Panc1 (cell line): ENCODE results near the gene TAAR5. TPM values are rescaled to one million over a fixed set of nuclear protein-coding genes. Genes with fewer than 3 reads are reported as not detected.

Experiments
- ATAC-seq: fragments of 200-7000 bp; cut with Tn5 transposase; 2 replicates; pipeline ENCODE4 v1.9.1; 2020; ENCODE audit warnings: mild to moderate bottlenecking, moderate library complexity
- BruUV-seq: library from RNA; stranded (reverse); fragments of 400-500 nt; replicated peaks from 2 replicates; lab custom pipeline; 2021; lab: Mats Ljungman, UMichigan
- CTCF ChIA-PET: fragments of 300-600 bp; sonication (Branson Sonifier 250); formaldehyde crosslinking; loops from one replicate; lab custom pipeline; 2022; ENCODE audit warnings: antibody characterized with exemption; lab: Charles Lee
- POLR2A ChIA-PET: fragments of 300-600 bp; sonication (Branson Sonifier 250); formaldehyde crosslinking; loops from one replicate; lab custom pipeline; 2022; ENCODE audit warnings: antibody characterized with exemption; lab: Charles Lee
- DNase-seq: peaks from one replicate; pipeline ENCODE4 v3.0.0-alpha.2; 2010; ENCODE audit warnings: low read depth, low spot score
- H3K27ac ChIP-seq: 2 replicates; pipeline ENCODE4 v1.5.1; 2011; ENCODE audit warnings: mild to moderate bottlenecking, low read length, inconsistent platforms
- H3K27me3 ChIP-seq: fragments of 200-500 bp; sonication (Bioruptor generic); 2 replicates; pipeline ENCODE4 v1.6.0; 2014; ENCODE audit warnings: low read length, inconsistent platforms; ENCODE audit not compliant: control insufficient read depth, insufficient read depth
- H3K36me3 ChIP-seq: fragments of 200-500 bp; sonication (Bioruptor generic); 2 replicates; pipeline ENCODE4 v1.5.1; 2014; ENCODE audit warnings: inconsistent platforms, mild to moderate bottlenecking, low read length, moderate library complexity; ENCODE audit not compliant: control insufficient read depth, insufficient read depth
- H3K4me1 ChIP-seq: 2 replicates; pipeline ENCODE4 v1.5.1; 2011; ENCODE audit warnings: inconsistent platforms, mild to moderate bottlenecking, low read length, moderate library complexity; ENCODE audit not compliant: control insufficient read depth, insufficient read depth
- H3K4me3 ChIP-seq, 2 experiments: 2 replicates each; pipeline ENCODE4 v1.5.1; 2011 to 2012; ENCODE audit warnings: low read depth in 2 of 2, low read length in 2 of 2, mild to moderate bottlenecking in 2 of 2, inconsistent platforms in 1 of 2, moderate library complexity in 1 of 2
- H3K9me3 ChIP-seq: fragments of 200-500 bp; sonication (Bioruptor generic); 2 replicates; pipeline ENCODE4 v1.5.1; 2014; ENCODE audit warnings: low read depth, mild to moderate bottlenecking, inconsistent platforms, low read length, moderate library complexity; ENCODE audit not compliant: control insufficient read depth, insufficient read depth
- CTCF ChIP-seq: fragments of 450-650 bp; IDR thresholded peaks from 2 replicates; pipeline ENCODE4 v1.5.1; 2017; ENCODE audit warnings: mild to moderate bottlenecking
- POLR2AphosphoS5 ChIP-seq: IDR thresholded peaks from 2 replicates; pipeline ENCODE4 v1.6.1; 2012; ENCODE audit warnings: mild to moderate bottlenecking, low read depth, low read length, moderate library complexity
- REST ChIP-seq, 2 experiments: IDR thresholded peaks; 2 replicates each; pipeline ENCODE4 v1.6.1; 2011 to 2012; ENCODE audit warnings: low read depth in 2 of 2, control low read depth in 1 of 2, low read length in 1 of 2, mild to moderate bottlenecking in 1 of 2, moderate library complexity in 1 of 2; ENCODE audit not compliant: insufficient read depth in 1 of 2
- SIN3A ChIP-seq: IDR thresholded peaks from 2 replicates; pipeline ENCODE4 v1.6.1; 2012; ENCODE audit warnings: low read depth, mild to moderate bottlenecking, low read length, moderate library complexity, borderline replicate concordance; ENCODE audit not compliant: insufficient read depth
- TCF7L2 ChIP-seq: IDR thresholded peaks from 2 replicates; pipeline ENCODE4 v1.6.1; 2011; ENCODE audit warnings: mild to moderate bottlenecking, low read depth, low read length, inconsistent platforms
- in situ Hi-C: cut with HindIII; loops from 2 replicates; pipeline ENCODE4 v1.10.0; 2016; ENCODE audit warnings: low sequenced_read_pairs, low pct_unique_long_range_greater_than_20kb
- intact Hi-C: fragments of 100-400 bp; cut with micrococcal nuclease; formaldehyde crosslinking; loops from one replicate; pipeline ENCODE4 v1.10.0; 2022; ENCODE audit not compliant: unreplicated experiment
- total RNA-seq: library from RNA; stranded (reverse); gene quantifications from one replicate; pipeline ENCODE4 v1.2.1, GENCODE V29; 2021; ENCODE audit not compliant: unreplicated experiment

TAAR5 gene
- total RNA-seq, 1 experiment from 2014 or later = not detected

- ChIA-PET POLR2A (no interaction called here), CTCF (no interaction called here)
- Histone ChIP-seq H3K36me3 (no peaks in the 10 kb centered on the region), H3K27me3 (no peaks in the 10 kb centered on the region; the same call in 1 of the 2 replicates), H3K4me1 (no peaks in the 10 kb centered on the region), H3K27ac (no peak overlapping the region), H3K9me3 (no peaks in the 10 kb centered on the region), H3K4me3 (peak overlapping the region; percentile 5 to 43; a peak in 3 of 4 replicates)
- BruUV-seq = no TSS peak
- in situ Hi-C loops (no loop called here), intact Hi-C loops (no loop called here)
- TF ChIP-seq TCF7L2 (no peak), CTCF (no peak), SIN3A (no peak), REST (IDR thresholded peaks at IDR 0.05; ENCODE audit: insufficient read depth in 1 of 2, low read depth in 2 of 2, low read length in 1 of 2) (no peak), POLR2AphosphoS5 (no peak)
- DNase-seq (no peak), ATAC-seq (no peak)
Measured at GRCh38 chr6:132614554-132614953, 25.0 kb upstream of the TAAR5 start.

GRCh38 chr6:132612449-132613108 is 23.0 kb upstream of the TAAR5 start:
- no peak for ATAC-seq
- ChIA-PET POLR2A (no interaction called here), CTCF (no interaction called here)

More at GRCh38 chr6:132612449-132613108, 23.0 kb upstream of the TAAR5 start:
- Histone ChIP-seq H3K27ac (no peak overlapping the region), H3K27me3 (no peaks in the 10 kb centered on the region; the same call in 1 of the 2 replicates), H3K36me3 (no peaks in the 10 kb centered on the region), H3K9me3 (no peaks in the 10 kb centered on the region), H3K4me3 (no peak overlapping the region), H3K4me1 (no peaks in the 10 kb centered on the region)
- BruUV-seq = no TSS peak
- in situ Hi-C loops = no loop called here
- no peak for DNase-seq
- TF ChIP-seq REST (IDR thresholded peaks at IDR 0.05; ENCODE audit: insufficient read depth in 1 of 2, low read depth in 2 of 2, low read length in 1 of 2) (no peak), POLR2AphosphoS5 (no peak), TCF7L2 (no peak), SIN3A (no peak), CTCF (no peak)
- intact Hi-C loops = no loop called here
